ENCODE results near the gene CPPED1.

GRCh38 chr16:12739738-12740137, 63.9 kb downstream of the CPPED1 start:
- TF ChIP-seq CTCF (IDR thresholded peaks at IDR 0.05 in 2 of 3, conservative IDR thresholded peaks at IDR 0.05 in 1 of 3; ENCODE audit: borderline replicate concordance in 1 of 3, insufficient read depth in 1 of 3, low read depth in 2 of 3, low read length in 2 of 3), result no peak
- TF ChIP-seq EZH2phosphoT487 (IDR thresholded peaks at IDR 0.05; ENCODE audit: borderline replicate concordance), result no peak
- no peak for TF ChIP-seq POLR2A (IDR thresholded peaks at IDR 0.05; ENCODE audit: borderline replicate concordance, extremely low read depth, insufficient read depth, insufficient read length)
- TF ChIP-seq ZNF274 (IDR thresholded peaks at IDR 0.05; ENCODE audit: low read depth, low read length), result no peak
